ENCODE measurements around the gene LSAMP. TPM values are rescaled to one million over a fixed set of nuclear protein-coding genes. Genes with fewer than 3 reads are reported as not detected.

LSAMP gene
- total and polyA plus RNA-seq, 2 of the 4 experiments (the other 2 are of a cell fraction), result 7.9 to 8.0 TPM

- dilution Hi-C loops (cut with HindIII; ENCODE audit: low sequenced_read_pairs, unreplicated experiment) (no loop called here), intact Hi-C loops (cut with micrococcal nuclease) (no loop called here), in situ Hi-C loops (cut with MboI; ENCODE audit: low sequenced_read_pairs) (no loop called here)
- no peak overlapping the region for H4K8ac ChIP-seq (ENCODE audit: low read depth in 2 of 2, low read length in 2 of 2)
- no TSS peak for BruUV-seq (replicated peaks)
- H3K23ac ChIP-seq (ENCODE audit: low read depth, low read length), result no peak overlapping the region
- no peak overlapping the region for H3K56ac ChIP-seq (ENCODE audit: extremely low read depth, insufficient read depth, low read length)
- H3K9me3 ChIP-seq (ENCODE audit: control insufficient read depth, insufficient read depth, low read length), result no peaks in the 10 kb centered on the region
- no peak overlapping the region for H3K18ac ChIP-seq (ENCODE audit: low read depth, low read length)
- no peak overlapping the region for H2AK5ac ChIP-seq (ENCODE audit: low read depth, low read length)
- TF ChIP-seq NFE2L2 (IDR thresholded peaks at IDR 0.05; ENCODE audit: low read depth, low read length) (no peak), BHLHE40 (IDR thresholded peaks at IDR 0.05; ENCODE audit: low read depth, low read length) (no peak), RCOR1 (IDR thresholded peaks at IDR 0.05; ENCODE audit: insufficient replicate concordance, low read length) (no peak), MXI1 (IDR thresholded peaks at IDR 0.05; ENCODE audit: borderline replicate concordance, low read depth, low read length) (no peak), POLR2A (IDR thresholded peaks at IDR 0.05; ENCODE audit: low read depth, low read length) (no peak), MAFK (IDR thresholded peaks at IDR 0.05; ENCODE audit: low read depth, low read length) (no peak), RAD21 (IDR thresholded peaks at IDR 0.05; ENCODE audit: low read length) (no peak), FOS (IDR thresholded peaks at IDR 0.05; ENCODE audit: low read depth, low read length) (no peak), CHD1 (IDR thresholded peaks at IDR 0.05; ENCODE audit: low read depth, low read length) (no peak), SMC3 (IDR thresholded peaks at IDR 0.05; ENCODE audit: low read depth, low read length) (no peak), MAZ (IDR thresholded peaks at IDR 0.05; ENCODE audit: borderline replicate concordance, low read depth, low read length) (no peak), CEBPB (IDR thresholded peaks at IDR 0.05; ENCODE audit: low read depth, low read length) (no peak), RFX5 (IDR thresholded peaks at IDR 0.05; ENCODE audit: low read depth, low read length) (no peak)
- TF ChIP-seq, protein P1, sequence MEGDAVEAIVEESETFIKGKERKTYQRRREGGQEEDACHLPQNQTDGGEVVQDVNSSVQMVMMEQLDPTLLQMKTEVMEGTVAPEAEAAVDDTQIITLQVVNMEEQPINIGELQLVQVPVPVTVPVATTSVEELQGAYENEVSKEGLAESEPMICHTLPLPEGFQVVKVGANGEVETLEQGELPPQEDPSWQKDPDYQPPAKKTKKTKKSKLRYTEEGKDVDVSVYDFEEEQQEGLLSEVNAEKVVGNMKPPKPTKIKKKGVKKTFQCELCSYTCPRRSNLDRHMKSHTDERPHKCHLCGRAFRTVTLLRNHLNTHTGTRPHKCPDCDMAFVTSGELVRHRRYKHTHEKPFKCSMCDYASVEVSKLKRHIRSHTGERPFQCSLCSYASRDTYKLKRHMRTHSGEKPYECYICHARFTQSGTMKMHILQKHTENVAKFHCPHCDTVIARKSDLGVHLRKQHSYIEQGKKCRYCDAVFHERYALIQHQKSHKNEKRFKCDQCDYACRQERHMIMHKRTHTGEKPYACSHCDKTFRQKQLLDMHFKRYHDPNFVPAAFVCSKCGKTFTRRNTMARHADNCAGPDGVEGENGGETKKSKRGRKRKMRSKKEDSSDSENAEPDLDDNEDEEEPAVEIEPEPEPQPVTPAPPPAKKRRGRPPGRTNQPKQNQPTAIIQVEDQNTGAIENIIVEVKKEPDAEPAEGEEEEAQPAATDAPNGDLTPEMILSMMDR (conservative IDR thresholded peaks at IDR 0.05; ENCODE audit: low read depth, low read length), result no peak
- TF ChIP-seq, protein P2, sequence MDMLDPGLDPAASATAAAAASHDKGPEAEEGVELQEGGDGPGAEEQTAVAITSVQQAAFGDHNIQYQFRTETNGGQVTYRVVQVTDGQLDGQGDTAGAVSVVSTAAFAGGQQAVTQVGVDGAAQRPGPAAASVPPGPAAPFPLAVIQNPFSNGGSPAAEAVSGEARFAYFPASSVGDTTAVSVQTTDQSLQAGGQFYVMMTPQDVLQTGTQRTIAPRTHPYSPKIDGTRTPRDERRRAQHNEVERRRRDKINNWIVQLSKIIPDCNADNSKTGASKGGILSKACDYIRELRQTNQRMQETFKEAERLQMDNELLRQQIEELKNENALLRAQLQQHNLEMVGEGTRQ (IDR thresholded peaks at IDR 0.05; ENCODE audit: low read depth, low read length), result no peak
- TF ChIP-seq, protein P3, sequence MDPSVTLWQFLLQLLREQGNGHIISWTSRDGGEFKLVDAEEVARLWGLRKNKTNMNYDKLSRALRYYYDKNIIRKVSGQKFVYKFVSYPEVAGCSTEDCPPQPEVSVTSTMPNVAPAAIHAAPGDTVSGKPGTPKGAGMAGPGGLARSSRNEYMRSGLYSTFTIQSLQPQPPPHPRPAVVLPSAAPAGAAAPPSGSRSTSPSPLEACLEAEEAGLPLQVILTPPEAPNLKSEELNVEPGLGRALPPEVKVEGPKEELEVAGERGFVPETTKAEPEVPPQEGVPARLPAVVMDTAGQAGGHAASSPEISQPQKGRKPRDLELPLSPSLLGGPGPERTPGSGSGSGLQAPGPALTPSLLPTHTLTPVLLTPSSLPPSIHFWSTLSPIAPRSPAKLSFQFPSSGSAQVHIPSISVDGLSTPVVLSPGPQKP (IDR thresholded peaks at IDR 0.05; ENCODE audit: borderline replicate concordance, low read depth, low read length), result no peak
- 0 out of 2 replicates have a peak, but pooled peaks cover under 1% of the 10 kb centered on the region for H3K4me1 ChIP-seq (ENCODE audit: control insufficient read depth, insufficient read depth, low read length)
- ATAC-seq (ENCODE audit: low read depth) (no peak), DNase-seq (no peak)
- ChIA-PET POLR2A (ENCODE audit: unreplicated experiment) (no interaction called here), CTCF (interaction anchor here (0.7 kb wide), 1 partner anchor 1141 kb away, joined by 4 read pairs; no protein-coding TSS in a partner anchor)
- no peak overlapping the region for H2BK5ac ChIP-seq (ENCODE audit: low read depth, low read length, poor library complexity, severe bottlenecking)
- H2AK9ac ChIP-seq (replicated peaks; ENCODE audit: low read depth, low read length, poor library complexity), result no peak overlapping the region
- no peak overlapping the region for H3K27ac ChIP-seq (ENCODE audit: insufficient read depth, low read length)
- H2BK20ac ChIP-seq (ENCODE audit: low read depth, low read length), result no peak overlapping the region
- no CpG with 5 or more reads among the region's 4 CpGs for WGBS, 2 experiments (ENCODE audit: extremely low coverage in 2 of 2, insufficient read length in 1 of 2)
- H3K27me3 ChIP-seq (ENCODE audit: control insufficient read depth, insufficient read depth, low read length), result no peaks in the 10 kb centered on the region
- H3K4me2 ChIP-seq (ENCODE audit: low read depth, low read length), result no peak overlapping the region
- H2BK15ac ChIP-seq (ENCODE audit: low read depth, low read length), result no peak overlapping the region
- H4K20me1 ChIP-seq (ENCODE audit: insufficient read depth, low read length), result no peaks in the 10 kb centered on the region
- H4K5ac ChIP-seq (ENCODE audit: low read depth, low read length), result no peak overlapping the region
- no peak overlapping the region for H4K91ac ChIP-seq (ENCODE audit: insufficient read depth, low read depth, low read length)
- H3K79me1 ChIP-seq (ENCODE audit: low read depth in 1 of 2, low read length in 2 of 2), result no peaks in the 10 kb centered on the region
- H3K9ac ChIP-seq (ENCODE audit: low read depth, low read length), result no peak overlapping the region
- H2AFZ ChIP-seq (replicated peaks; ENCODE audit: low read length, poor library complexity), result no peak overlapping the region
- H3K4me3 ChIP-seq (ENCODE audit: insufficient read depth, low read depth, low read length), result no peak overlapping the region
- no peak overlapping the region for H3K14ac ChIP-seq (replicated peaks; ENCODE audit: low read depth, low read length)
- H3K36me3 ChIP-seq (ENCODE audit: control insufficient read depth, insufficient read depth, low read length), result no peaks in the 10 kb centered on the region
- H3K4ac ChIP-seq (ENCODE audit: low read depth, low read length), result no peak overlapping the region
- no peaks in the 10 kb centered on the region for H3K9me1 ChIP-seq (ENCODE audit: insufficient read depth, low read length)
- no peak overlapping the region for H2BK120ac ChIP-seq (ENCODE audit: low read depth, low read length)
These were observed 211.5 kb downstream of the LSAMP start for GRCh38 chr3:116233711-116234357.
